IPS-NIHi11 (cell line): ENCODE results near the gene DISC1.

Experiments
- DNase-seq: peaks from one replicate; pipeline ENCODE4 v3.0.0; 2012; ENCODE audit warnings: mixed read lengths, low spot score

The DISC1 gene

DNA sequence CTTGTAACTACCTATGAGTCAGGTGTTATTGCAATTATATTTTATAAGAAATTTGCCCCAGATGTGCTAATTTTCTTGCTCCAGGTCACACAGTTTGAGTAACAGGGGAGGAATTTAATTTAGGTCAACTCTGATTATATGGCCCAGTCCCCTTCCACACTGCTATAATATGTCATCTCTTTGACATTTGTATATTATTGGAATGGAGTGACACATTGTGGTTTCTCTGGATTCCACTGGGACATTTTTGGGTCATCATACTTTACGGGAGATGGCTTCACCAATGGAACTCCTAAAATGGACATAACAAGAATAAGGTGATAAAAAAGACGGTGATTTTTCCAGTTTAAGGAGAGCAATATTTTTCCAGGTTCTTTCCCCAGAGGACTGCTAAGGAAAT lies 191.2 kb downstream of the DISC1 start:
- DNase-seq: no peak

DNA sequence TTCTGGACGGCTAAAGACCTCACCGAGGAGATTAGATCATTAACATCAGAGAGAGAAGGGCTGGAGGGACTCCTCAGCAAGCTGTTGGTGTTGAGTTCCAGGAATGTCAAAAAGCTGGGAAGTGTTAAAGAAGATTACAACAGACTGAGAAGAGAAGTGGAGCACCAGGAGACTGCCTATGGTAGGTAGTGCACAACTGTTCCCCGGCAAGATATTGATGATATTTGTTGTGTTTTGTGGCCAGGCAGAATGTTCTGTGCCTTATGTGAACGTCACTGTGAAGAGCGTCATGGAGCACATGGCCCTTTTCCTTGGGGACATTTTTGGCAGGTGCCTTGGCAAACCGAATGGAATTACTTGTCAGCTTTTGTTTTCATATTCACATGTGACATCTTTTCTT lies 191.7 kb downstream of the DISC1 start:
- DNase-seq: no peak

DNA sequence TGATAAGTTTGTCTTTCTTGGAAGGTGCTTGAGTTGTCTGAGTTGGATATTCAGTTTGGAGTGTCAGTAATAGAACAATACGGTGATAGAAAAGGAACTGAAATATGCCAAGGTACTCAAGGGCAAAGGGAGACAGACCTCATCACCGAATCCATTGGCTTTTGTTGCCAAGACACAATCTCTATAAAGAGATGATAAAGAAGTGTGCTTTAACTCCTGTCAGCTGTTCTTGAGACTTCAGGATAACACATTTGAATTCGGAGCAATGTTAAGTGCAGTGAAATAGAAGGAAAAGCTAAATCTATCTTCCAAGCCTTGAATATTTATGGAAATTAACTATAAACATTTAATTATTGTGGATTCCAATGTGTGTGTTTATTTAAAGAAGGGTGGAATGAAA lies 194.7 kb downstream of the DISC1 start:
- no peak for DNase-seq

DNA sequence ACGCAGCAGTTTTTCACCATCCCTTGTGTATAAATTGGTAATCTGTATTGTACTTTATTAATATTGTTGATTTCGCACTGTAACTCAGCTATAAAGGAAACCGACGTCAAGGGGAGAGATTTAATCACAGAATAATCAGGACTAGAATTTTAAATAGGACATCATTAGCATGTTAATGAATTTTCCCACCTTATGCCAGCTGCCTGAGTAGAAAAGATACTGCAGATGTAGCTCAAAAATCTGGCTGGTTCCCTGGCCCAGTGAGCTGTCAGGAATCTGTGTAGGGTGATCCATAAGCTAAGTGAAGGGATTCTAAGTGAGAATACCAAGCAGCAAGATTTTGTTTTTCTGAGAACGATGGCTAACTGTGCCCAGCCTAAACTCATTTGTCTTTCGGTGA lies 195.5 kb downstream of the DISC1 start:
- no peak for DNase-seq

DNA sequence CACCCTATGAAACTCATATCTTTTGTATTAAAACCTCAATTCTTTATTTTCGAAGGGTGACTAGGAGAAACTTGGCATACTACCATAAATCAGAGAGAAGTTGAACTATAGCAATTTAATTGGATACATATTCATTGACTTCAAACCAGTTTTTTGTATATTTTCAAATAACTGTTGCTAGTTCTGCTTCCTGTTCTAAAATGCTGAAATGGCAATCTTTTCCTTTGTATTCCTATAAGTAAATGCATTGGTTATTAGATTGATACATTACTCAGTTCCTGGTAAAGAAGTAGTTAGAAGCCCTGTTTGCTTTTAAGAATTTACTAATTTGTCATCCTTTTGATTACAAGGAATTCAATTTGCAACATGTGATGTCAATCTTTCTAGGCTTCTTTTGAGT lies 200.0 kb downstream of the DISC1 start:
- no peak for DNase-seq

DNA sequence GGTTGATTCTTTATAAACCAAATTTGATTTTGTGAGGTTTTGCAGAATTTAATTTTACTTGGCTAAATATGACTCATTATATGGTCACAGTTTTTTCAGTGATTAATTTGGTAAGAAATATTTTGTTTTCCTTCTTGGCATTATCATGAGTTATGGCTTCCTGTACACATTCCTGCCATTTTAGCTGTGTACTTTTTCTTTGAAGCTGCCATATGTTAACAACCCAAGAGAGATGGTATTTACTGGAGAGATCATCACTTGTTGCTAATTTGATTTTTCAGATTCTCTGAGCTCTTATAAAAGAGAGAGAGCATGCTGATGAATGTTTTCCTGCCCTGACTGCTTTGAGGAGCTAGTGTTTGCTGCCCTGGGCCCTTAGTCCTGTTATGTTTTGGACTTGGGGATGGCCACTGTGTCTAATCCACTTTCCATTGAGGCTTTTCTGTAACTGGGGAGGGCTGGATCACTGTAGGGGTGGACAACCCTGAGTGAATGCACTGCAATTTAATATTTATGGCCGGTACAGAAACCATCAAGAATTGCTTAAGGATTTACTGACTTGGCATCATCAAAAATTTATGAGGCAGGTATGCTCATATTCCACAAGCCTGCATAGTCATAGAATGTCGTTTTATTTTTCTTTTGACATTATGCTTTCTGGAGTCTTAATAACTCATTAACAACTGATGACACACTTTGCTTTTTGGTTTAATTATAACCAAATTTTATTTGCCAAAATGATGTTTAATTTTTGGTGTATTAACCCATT lies 200.9 kb downstream of the DISC1 start:
- DNase-seq: no peak

DNA sequence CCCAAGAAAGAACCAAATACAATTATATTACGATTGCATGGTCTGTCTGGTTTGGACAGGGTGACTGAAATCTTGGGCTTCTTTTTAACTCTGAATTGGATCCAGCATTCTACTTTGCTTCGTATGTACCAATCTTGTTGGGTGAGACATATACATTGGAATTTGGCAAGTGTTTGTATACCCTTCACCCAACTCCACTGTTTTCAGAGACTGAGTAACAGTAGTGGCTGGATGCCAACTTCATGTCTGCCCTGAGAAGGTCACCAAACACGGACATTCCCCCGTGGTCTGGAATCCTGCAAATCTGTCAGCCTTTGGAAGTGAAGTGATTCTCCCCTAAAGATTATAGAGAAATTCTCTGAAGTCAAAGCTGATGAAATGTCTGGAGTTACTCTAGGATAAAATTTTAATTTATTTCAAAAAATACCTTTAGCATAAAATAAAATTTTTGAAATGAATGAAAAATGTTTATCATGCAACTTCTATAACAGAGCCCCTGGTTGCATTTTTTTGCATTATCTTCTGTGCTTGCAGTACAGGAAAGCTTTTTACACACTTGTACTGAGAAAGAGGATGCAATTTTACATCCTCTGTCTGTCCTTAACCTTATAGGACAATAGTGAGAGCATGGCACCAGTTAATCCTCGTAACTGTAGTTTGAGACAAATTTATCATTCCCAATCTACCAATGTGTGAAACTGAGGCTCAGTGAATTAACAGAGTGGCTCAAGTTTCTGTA lies 201.8 kb downstream of the DISC1 start:
- DNase-seq: peak; percentile 23

DNA sequence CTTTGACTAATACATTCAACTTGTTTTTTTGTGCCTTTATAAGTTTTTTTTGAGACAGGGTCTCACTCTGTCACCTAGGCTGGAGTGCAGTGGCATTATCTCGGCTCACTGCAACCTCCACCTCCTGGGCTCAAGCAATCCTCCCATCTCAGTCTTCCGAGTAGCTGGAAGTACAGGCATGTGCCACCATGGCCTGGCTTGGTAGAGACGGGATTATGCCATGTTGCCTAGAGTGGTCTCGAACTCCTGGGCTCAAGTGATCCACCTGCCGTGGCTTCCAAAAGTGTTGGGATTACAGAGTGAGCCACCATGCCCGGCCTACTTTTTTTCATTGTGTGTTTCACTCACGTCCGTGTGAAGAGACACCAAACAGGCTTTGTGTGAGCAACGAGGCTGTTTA lies 202.7 kb downstream of the DISC1 start:
- DNase-seq: no peak

DNA sequence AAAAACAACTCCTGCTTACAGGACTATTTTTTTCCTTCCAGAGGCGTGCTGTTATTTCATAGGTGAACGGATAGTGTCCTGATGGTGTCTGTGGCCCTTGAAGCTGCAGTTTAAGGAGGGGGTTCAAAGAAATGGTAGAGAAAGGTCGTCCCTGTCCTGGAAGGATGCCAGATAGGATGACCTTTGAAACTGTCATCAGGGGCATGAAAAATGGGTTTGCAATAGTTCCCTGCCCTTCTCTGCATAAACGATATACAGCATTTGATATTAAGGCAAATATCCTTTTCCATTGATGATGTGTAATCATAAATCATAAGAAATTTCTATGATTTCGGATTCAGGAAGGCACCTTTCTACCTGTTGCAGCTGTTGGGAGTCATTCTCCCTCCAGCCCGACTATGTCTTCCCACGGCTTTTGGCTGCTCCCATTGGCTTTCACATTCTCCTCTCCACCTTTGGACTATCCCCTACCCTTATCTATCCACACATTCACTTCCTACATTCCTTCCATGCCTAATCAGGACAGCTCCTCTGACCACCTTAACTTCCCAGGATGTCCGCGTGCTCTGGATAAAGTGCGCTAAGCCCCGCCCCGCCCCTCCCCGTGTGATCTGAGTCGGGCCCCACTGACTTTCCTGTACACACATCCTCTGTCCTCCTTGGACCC lies 209.8 kb downstream of the DISC1 start:
- no peak for DNase-seq

DNA sequence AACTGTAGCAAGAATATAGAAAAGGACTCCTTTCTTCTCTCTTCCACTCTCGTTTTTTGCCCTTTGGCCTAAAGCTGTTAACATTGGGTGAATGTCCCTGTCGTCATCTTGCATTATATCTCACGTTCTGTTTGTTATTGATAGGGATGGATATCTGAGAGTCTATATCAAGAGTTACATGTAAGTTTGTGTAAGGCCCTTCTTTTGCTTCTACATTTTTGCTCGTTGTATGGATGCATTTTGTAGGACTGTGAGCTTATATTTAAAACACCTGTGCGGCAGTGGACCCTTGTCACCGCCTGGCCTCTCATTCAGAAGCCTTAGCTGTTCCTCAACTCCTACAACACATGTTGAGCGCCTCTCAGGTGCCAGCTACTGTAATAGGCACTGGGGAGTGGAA lies 211.9 kb downstream of the DISC1 start:
- DNase-seq: no peak

DNA sequence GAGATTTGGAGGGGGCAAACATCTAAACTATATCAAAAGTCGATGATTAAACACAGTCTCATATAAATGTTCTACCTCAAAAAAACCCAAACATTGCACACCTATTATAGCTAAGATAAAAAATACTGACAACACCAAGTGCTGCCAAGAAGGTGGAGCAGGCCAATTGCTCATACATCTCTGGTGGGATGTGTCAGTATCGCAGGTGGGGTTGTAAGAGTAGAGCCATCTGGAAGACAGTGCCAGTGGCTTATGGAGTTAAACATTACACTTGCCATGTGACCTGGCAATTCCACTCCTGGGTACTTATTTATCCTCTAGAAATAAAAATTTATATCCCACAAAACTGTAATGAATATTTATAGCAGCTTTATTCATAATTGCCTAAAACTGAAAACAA lies 213.4 kb downstream of the DISC1 start:
- no peak for DNase-seq

DNA sequence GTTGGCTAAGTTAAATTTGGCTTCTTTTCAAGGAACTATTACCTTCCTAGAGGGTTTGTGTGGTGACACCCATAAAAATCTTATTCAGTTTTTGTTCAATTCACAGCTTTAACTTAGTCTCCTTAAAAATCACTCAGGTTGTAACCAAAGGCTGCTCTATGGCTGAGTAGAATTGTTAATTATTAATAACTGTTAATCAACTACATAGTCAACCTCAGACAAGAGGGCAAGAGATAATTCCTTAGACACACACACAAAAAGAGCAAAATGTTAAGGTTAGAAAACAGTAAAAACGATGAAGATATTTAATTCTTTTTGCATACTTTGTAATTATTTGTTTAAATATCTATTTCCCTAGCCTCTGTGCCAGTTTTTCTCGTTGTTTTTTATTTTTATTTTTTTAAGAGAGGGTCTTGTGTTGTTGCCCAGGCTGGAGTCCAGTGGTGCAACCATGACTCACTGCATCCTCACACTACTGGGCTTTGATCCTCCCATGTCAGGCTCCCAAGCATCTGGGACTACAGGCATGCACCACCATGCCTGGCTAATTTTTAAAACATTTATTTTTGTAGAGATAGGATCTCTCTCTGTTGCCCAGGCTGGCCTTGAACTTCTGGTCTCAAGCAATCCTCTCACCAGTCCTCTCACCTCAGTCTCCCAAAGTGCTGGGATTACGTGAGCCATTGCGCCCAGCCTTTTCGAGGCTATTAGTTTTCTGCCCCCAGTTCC lies 215.2 kb downstream of the DISC1 start:
- no peak for DNase-seq

DNA sequence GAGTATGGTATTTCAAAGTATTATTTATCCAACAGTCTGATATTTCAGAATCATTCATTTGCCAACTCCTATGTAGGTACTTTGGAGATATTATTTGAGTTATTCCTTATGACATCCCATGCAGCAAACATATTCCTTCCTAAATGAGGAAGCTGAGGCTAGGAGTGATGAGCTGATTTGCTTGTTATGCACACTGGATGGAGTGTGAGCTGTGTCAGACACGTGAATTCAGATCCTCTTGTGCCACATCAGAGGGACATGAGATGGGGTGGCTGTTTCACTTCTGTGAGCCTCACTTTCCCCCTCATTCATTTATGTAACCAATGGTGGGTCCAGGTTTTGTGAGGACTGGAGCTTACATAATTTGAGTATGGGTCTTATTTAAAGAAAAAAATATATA lies 215.9 kb downstream of the DISC1 start:
- no peak for DNase-seq

DNA sequence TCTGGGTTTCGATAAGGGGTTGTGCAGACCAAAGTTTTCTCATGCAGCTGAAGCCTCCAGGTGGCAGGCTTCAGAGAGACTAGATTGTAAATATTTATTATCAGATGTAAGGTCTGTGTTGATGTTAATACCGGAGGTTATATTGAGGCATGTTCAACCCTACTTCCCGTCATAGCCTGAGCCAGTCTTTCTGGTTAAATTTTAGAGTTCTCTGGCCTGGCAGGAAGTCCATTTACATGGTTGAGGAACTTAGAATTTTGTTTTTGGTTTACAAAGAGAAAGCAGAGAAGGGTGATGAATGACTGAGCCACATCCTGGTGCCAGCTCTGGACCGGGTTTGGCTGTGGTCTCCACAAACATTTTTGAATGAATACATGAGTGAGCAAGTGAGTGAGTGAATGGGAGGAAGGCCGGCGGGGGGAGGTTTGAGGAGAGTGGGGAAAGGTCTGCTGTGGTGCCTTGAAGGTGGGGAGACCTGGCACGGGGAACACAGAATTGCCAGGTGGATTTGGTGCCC lies 218.5 kb downstream of the DISC1 start:
- DNase-seq: no peak

DNA sequence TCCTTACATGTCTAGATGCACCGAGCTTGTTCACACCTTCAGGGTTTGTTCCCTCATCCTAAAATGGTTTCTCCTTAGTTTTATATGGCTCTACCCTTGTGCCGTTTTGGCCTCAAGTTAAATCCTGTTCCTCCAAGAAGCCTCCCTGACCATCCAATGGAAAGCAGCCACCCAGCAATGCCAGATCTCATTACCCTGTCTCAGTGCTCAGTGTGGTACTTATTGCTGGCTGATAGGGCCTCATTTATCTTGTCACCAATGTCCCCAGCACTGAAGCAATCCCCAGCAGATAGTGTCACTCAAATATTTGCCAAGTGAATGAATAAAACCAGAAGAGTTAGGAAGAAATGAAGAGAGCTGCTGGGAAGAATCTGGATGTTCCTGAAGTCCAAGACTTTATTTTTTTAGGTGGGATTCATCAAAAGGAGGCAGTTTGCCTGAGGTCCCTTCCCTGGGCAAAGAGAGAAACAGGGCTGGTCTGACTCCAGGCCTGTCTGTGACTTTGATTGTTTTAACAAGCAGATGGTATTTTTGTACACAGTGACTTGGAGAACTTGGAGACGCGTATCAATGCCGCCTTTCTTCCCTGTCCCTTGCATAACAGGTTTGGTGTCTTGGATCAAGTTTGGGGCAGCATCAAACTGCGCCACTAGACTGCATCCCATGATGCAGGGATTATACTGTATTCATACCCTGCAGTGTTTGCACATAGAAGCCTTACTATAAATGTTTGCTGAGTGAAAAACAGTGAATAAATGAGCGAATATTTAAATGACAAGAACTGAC lies 221.2 kb downstream of the DISC1 start:
- DNase-seq: no peak

DNA sequence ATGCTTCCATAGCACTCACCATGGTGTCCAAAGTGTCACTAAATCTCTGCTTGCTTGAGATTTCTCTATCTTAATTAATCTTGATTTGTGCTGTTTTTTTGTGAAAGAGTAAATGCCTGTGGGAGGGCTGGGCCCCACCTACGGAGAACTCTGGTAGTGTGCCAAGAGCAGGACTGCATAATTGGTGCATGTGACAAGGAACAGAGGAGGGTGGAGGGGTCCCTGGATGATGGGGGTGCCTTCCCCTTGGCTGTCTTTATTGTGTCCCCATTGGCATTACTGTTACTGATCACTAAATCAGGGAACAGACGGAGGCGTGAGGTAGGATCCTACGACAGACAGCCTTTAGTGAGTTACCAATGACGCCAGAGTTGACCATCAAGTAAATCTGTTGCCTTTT lies 223.4 kb downstream of the DISC1 start:
- DNase-seq: no peak

DNA sequence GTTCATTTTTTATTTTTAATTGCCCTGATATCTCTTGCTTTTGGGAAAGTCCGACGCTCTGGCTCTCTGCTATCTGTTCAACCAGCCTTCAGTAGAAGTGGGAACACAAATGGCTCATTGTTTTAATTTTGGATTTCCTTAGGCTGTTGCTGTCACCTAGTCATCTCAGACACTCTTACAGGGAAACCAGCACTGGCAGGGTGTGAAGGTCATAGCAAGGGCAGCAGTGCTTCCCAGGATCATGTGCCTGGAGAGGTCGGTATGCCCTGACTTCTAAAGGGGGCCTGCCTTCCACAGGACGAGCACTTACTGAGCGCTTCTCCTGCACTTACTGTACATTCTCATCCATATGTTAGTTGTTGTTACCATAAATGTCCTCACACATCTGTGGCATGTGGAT lies 224.2 kb downstream of the DISC1 start:
- no peak for DNase-seq

DNA sequence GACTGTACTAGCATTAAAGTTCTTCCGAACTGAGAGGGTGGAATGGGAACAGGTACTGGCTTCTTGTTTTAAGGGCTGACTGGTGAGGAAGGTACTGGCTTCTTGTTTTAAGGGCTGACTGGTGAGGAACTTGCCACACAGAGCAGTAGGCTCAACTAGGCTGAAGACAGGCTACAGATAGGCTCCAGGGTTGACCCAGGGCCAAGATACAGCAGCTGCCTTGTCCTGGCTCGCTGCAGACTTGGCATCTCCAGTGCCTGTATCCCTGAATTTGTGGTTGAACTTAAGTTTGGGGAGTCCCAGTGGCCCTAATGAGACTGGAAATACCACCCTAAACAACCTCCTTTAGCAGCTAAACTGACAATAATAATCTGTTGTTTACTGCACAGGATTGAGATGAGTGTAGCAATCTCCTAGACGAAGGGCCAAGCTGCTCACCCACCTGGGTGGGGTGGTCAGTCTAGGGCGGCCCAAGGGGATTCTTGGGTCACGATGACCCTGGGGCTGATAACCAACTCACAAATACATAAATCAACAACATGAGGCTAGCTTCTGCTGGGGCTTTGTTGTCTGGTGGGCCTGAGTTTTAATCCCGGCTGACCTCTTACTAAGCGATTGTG lies 227.1 kb downstream of the DISC1 start:
- no peak for DNase-seq

DNA sequence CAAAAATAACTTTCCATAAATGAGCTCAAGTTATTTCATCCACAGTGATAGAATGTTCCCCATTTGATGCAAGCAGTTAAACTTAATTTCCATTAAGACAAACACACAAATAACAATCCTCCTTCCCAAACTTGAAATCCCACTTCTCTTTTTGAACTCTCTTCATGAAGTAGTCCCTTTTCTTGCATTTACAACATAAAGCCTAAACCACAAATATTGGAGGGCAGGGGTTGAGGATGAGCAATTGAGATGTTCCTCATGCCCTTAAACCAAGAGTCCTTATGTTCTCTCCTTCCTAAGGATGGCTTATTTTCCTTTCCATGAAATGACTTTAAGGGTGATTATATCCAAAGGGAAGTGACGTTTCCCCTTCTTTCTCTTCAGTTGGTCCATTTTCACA lies 228.8 kb downstream of the DISC1 start:
- DNase-seq: no peak

DNA sequence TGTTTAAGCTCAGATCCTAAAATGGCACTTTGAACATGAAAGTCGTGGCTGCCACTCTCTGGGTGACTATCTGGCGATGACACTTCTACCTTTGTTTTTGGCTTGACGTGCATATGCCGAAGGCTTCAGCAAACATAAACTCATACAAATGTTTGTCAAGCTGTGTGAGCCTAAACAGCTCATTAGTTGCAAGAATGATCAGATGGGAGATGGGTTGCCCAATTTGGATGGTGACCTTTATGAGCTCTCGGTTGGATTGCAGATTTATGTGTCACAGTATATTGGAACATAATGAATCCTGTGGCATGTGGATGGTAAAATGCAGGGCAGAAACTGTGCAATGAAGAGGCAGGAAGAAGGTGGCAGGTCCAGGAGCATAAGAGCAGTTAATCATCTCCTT lies 229.3 kb downstream of the DISC1 start:
- no peak for DNase-seq

DNA sequence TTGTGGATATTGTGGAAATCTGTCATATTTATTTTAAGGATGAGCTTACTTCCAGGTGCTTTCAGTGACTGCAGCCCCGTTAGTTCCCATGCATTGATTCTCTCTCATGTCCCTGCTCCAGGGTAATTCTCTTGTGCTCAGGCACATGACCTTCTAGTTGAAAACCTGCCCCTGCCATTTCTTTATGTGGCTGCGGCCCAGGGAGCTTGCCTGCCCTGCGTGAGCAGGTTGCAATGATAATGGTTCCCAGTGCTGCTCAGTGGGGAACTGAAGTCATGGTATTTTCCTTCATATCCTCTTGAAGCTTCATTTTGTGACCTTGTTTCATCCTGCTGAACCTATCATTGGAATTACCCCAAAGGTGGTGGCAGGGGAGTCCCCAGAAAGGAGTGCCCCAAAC lies 229.8 kb downstream of the DISC1 start:
- DNase-seq: peak; percentile 22
